Nephron progenitor cell (in vitro differentiated cells): ENCODE measurements around the gene HP1BP3.

Experiments
- DNase-seq: peaks from one replicate; pipeline ENCODE4 v3.0.0; 2021
- H3K27ac Mint-ChIP-seq: 2 replicates; pipeline ENCODE4 v1.8.0; 2021; ENCODE audit warnings: mild to moderate bottlenecking, moderate library complexity, mixed read lengths
- H3K27me3 Mint-ChIP-seq: 2 replicates; pipeline ENCODE4 v1.8.0; 2021; ENCODE audit warnings: mild to moderate bottlenecking, low read depth, mixed read lengths; ENCODE audit not compliant: poor library complexity
- H3K36me3 Mint-ChIP-seq: 2 replicates; pipeline ENCODE4 v1.8.0; 2021; ENCODE audit warnings: low read depth, mixed read lengths
- H3K4me1 Mint-ChIP-seq: 2 replicates; pipeline ENCODE4 v1.8.0; 2021; ENCODE audit warnings: mixed read lengths
- H3K4me3 Mint-ChIP-seq: 2 replicates; pipeline ENCODE4 v1.8.0; 2021; ENCODE audit warnings: mild to moderate bottlenecking, moderate library complexity, mixed read lengths
- H3K9me3 Mint-ChIP-seq: 2 replicates; pipeline ENCODE4 v1.8.0; 2021; ENCODE audit warnings: mild to moderate bottlenecking, moderate library complexity, mixed read lengths
- TF ChIP-seq, protein P1 (sequence below): fragments of 200-600 bp; sonication (generic); IDR thresholded peaks from 2 replicates; pipeline ENCODE4 v1.5.0; 2021; ENCODE audit warnings: antibody characterized with exemption

HP1BP3 gene

DNA sequence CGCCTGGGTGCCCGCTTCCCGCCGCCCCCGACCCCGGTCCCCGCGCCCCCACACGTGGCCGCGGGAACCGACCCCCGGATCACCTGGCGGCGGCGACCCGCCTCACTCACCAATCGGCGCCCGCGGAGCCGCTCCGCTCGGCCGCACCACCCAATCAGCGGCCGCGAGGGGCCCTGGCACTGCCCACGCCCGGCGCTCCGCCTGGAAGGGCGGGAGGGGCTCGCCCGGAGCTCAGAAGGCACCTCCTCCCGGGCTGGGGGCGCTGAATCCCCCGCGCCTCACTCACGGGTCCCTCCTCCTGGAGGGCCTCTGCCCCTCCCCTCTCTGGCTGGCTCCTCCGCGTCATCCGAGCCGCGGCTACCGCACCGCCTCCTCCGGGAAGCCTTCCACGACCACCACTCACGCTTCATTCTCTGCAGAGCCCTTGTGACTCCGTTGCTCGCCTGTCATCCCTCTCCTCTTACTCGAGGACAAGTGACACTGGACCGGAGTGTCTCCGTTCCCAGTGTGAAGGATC, 55.0 kb downstream of the HP1BP3 start:
- TF ChIP-seq, protein P1, sequence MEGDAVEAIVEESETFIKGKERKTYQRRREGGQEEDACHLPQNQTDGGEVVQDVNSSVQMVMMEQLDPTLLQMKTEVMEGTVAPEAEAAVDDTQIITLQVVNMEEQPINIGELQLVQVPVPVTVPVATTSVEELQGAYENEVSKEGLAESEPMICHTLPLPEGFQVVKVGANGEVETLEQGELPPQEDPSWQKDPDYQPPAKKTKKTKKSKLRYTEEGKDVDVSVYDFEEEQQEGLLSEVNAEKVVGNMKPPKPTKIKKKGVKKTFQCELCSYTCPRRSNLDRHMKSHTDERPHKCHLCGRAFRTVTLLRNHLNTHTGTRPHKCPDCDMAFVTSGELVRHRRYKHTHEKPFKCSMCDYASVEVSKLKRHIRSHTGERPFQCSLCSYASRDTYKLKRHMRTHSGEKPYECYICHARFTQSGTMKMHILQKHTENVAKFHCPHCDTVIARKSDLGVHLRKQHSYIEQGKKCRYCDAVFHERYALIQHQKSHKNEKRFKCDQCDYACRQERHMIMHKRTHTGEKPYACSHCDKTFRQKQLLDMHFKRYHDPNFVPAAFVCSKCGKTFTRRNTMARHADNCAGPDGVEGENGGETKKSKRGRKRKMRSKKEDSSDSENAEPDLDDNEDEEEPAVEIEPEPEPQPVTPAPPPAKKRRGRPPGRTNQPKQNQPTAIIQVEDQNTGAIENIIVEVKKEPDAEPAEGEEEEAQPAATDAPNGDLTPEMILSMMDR: no peak
- DNase-seq: peak; percentile 83
- H3K27ac Mint-ChIP-seq: no peak overlapping the region
- peaks cover 27% of the 10 kb centered on the region for H3K4me1 Mint-ChIP-seq
- peaks cover 67% of the 10 kb centered on the region for H3K27me3 Mint-ChIP-seq
- H3K4me3 Mint-ChIP-seq: peak overlapping the region; percentile 83
- peaks cover 2% of the 10 kb centered on the region for H3K36me3 Mint-ChIP-seq
- H3K9me3 Mint-ChIP-seq: no peaks in the 10 kb centered on the region

DNA sequence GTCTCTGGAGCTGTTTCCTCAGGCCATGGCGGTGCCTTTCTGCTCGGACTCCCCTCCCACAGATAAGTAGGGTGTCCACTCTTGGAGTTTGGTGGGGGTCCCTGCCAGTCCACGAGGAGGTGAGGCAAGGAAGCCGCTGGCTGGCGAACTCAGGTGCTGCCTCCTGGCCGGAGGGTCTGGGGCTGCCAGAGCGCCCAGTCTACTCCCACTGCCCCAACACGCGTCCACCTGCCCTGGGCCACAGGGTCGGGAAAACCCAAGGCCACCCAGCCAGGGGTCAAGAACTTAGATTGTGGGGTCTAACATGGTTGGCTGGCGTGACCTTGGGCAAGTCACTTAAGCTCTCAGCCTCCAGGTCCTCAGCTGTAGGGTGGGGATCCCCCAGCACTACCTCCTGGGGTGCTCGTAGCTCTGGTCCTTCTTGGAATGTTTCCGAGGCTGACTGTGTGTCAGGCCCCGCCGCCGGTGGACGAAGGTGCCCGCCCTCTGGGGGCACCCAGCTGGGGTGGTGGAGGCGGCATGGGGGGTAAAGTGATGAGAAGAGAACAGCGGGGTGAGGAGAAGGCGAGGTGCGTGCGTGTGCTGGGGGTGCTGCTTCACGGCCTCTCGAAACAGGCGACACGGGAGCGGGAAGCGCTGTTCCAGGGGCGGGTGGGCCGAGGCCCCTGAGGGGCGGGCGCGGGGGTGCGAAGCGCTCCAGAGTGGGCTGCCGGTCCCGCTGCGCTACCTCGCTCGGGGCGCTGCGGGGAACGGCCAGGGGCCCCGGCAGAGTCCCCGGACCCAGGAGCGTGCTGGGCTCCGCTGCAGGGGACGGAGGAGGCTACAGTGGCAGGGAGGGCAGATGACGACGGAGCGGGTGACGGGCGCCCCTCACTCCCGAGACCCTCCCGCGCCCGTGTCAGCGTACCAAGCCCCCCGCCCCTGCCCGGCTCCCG, 55.8 kb downstream of the HP1BP3 start:
- TF ChIP-seq, protein P1: no peak
- Mint-ChIP-seq H3K36me3 (no peaks in the 10 kb centered on the region), H3K9me3 (no peaks in the 10 kb centered on the region), H3K27ac (no peak overlapping the region), H3K4me3 (peak overlapping the region; percentile 70), H3K4me1 (peaks cover 27% of the 10 kb centered on the region), H3K27me3 (peaks cover 67% of the 10 kb centered on the region)
- DNase-seq: no peak

- no peak for DNase-seq
- peaks cover 27% of the 10 kb centered on the region for H3K4me1 Mint-ChIP-seq
- TF ChIP-seq, protein P1: no peak
- H3K27me3 Mint-ChIP-seq: peaks cover 67% of the 10 kb centered on the region
- peak overlapping the region; percentile 58 for H3K4me3 Mint-ChIP-seq
- no peak overlapping the region for H3K27ac Mint-ChIP-seq
- no peaks in the 10 kb centered on the region for H3K9me3 Mint-ChIP-seq
- no peaks in the 10 kb centered on the region for H3K36me3 Mint-ChIP-seq
Observed at GRCh38 chr1:20730690-20731056, 56.4 kb downstream of the HP1BP3 start.

DNA sequence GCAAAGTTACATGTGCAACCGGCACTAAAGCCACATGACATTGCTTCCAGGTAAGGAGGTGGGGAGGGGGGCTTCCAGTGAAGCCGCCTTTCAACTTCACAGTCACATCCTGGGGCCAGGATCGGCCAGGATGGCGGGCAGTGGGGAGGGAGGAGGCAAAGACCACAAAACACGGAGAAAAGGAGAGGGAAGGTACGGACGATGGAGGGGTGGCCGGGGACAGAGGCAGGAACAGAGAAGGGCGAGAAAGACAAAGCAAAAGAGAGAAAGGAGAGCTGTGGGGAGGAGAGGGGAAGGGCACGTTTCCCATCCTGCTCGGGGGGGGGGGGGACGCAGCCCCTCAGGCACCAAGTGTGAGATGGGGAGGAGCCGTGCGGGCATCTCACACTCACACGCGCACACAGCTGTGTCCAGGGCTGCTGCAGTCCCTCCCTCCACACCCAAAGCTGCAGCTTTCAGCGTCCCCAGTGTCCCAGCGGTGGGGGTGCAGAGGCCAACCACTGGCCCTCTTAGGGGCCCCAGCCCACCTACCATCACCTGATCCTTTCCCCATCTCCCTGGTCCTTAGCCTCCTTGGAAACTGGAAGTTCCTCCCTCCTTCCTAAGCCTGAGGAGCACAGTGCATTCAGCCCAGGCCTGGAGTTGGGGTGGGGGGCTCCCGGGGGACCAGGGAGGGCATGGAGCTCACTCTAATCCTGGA, 57.0 kb downstream of the HP1BP3 start:
- peaks cover 67% of the 10 kb centered on the region for H3K27me3 Mint-ChIP-seq
- peaks cover 27% of the 10 kb centered on the region for H3K4me1 Mint-ChIP-seq
- TF ChIP-seq, protein P1: no peak
- H3K9me3 Mint-ChIP-seq: no peaks in the 10 kb centered on the region
- DNase-seq: no peak
- no peaks in the 10 kb centered on the region for H3K36me3 Mint-ChIP-seq
- H3K4me3 Mint-ChIP-seq: peak overlapping the region; percentile 58
- H3K27ac Mint-ChIP-seq: no peak overlapping the region

- H3K27me3 Mint-ChIP-seq: peaks cover 68% of the 10 kb centered on the region
Observed at GRCh38 chr1:20729155-20729931, 57.8 kb downstream of the HP1BP3 start.

More at GRCh38 chr1:20729155-20729931, 57.8 kb downstream of the HP1BP3 start:
- Mint-ChIP-seq H3K4me3 (peak overlapping the region; percentile 58), H3K4me1 (peaks cover 27% of the 10 kb centered on the region), H3K27ac (no peak overlapping the region), H3K36me3 (no peaks in the 10 kb centered on the region), H3K9me3 (no peaks in the 10 kb centered on the region)
- no peak for DNase-seq
- TF ChIP-seq, protein P1: no peak
